C4-2B (cell line): ENCODE measurements around the gene LRRC36.

Experiments
- H3K27ac ChIP-seq: fragments of 450-650 bp; 2 replicates; pipeline ENCODE4 v1.5.1; 2017
- CTCF ChIP-seq: fragments of 450-650 bp; conservative IDR thresholded peaks from 2 replicates; pipeline ENCODE4 v1.5.1; 2017; ENCODE audit warnings: mild to moderate bottlenecking
- ZFX ChIP-seq: fragments of 450-650 bp; IDR thresholded peaks from 2 replicates; pipeline ENCODE4 v1.6.1; 2017

LRRC36 gene

GRCh38 chr16:67417333-67418061 lies 90.9 kb downstream of the LRRC36 start:
- TF ChIP-seq ZFX (no peak), CTCF (no peak)
- no peak overlapping the region for H3K27ac ChIP-seq

GRCh38 chr16:67419502-67419901 lies 92.9 kb downstream of the LRRC36 start:
- no peak for TF ChIP-seq CTCF
- TF ChIP-seq ZFX, result no peak
- H3K27ac ChIP-seq, result no peak overlapping the region

GRCh38 chr16:67419931-67420330 lies 93.3 kb downstream of the LRRC36 start:
- no peak overlapping the region for H3K27ac ChIP-seq
- no peak for TF ChIP-seq ZFX
- TF ChIP-seq CTCF, result no peak

- no peak for TF ChIP-seq CTCF
- TF ChIP-seq ZFX, result no peak
- H3K27ac ChIP-seq, result no peak overlapping the region
Measured at GRCh38 chr16:67421030-67421429, 94.4 kb downstream of the LRRC36 start.

GRCh38 chr16:67423015-67423414 lies 96.4 kb downstream of the LRRC36 start:
- TF ChIP-seq CTCF (no peak), ZFX (no peak)
- H3K27ac ChIP-seq, result no peak overlapping the region

GRCh38 chr16:67423611-67424260 lies 97.1 kb downstream of the LRRC36 start:
- peak overlapping the region; percentile 50 for H3K27ac ChIP-seq

More at GRCh38 chr16:67423611-67424260, 97.1 kb downstream of the LRRC36 start:
- TF ChIP-seq ZFX, result no peak
- TF ChIP-seq CTCF, result no peak
